Measurements from ENCODE around the gene DNPEP. TPM values are rescaled to one million over a fixed set of nuclear protein-coding genes. Genes with fewer than 3 reads are reported as not detected.

DNPEP gene
- total RNA-seq, 1 experiment from 2014 or later, result 60.9 TPM

GRCh38 chr2:219423652-219424377 lies 36.1 kb upstream of the DNPEP start:
- Mint-ChIP-seq H3K4me3 (no peak overlapping the region), H3K27me3 (ENCODE audit: low read depth) (peaks cover 35% of the 10 kb centered on the region), H3K4me1 (peaks cover 12 to 14% of the 10 kb centered on the region in 2 experiments), H3K9me3 (no peaks in the 10 kb centered on the region), H3K36me3 (ENCODE audit: insufficient read depth in 1 of 3, low read depth in 3 of 3) (no peaks in the 10 kb centered on the region; a peak in 1 of 7 replicates), H3K27ac (no peak overlapping the region)
- H3K4ac ChIP-seq (ENCODE audit: low read depth, low read length), result no peak overlapping the region
- no peak overlapping the region for H3K56ac ChIP-seq (ENCODE audit: insufficient read length, low read depth, low read length)
- no peak overlapping the region for H2BK120ac ChIP-seq (ENCODE audit: low read depth, low read length, poor library complexity, severe bottlenecking)
- no peak overlapping the region for H2AK5ac ChIP-seq (ENCODE audit: insufficient read length, low read length)
- H4K91ac ChIP-seq (ENCODE audit: insufficient read length, low read depth, low read length), result no peak overlapping the region
- no peak overlapping the region for H3K14ac ChIP-seq (ENCODE audit: insufficient read depth, low read length)
- no peaks in the 10 kb centered on the region for H3K23me2 ChIP-seq (ENCODE audit: insufficient read length, low read depth, low read length, poor library complexity, severe bottlenecking)
- no peak overlapping the region for H3T11ph ChIP-seq (ENCODE audit: low read length)
- H3K4me1 ChIP-seq (ENCODE audit: insufficient read depth, low read length), result no peaks in the 10 kb centered on the region
- peak; percentile 17 for DNase-seq
- TF ChIP-seq, protein P1, sequence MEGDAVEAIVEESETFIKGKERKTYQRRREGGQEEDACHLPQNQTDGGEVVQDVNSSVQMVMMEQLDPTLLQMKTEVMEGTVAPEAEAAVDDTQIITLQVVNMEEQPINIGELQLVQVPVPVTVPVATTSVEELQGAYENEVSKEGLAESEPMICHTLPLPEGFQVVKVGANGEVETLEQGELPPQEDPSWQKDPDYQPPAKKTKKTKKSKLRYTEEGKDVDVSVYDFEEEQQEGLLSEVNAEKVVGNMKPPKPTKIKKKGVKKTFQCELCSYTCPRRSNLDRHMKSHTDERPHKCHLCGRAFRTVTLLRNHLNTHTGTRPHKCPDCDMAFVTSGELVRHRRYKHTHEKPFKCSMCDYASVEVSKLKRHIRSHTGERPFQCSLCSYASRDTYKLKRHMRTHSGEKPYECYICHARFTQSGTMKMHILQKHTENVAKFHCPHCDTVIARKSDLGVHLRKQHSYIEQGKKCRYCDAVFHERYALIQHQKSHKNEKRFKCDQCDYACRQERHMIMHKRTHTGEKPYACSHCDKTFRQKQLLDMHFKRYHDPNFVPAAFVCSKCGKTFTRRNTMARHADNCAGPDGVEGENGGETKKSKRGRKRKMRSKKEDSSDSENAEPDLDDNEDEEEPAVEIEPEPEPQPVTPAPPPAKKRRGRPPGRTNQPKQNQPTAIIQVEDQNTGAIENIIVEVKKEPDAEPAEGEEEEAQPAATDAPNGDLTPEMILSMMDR (conservative IDR thresholded peaks at IDR 0.05), result no peak
- H3K4me2 ChIP-seq (ENCODE audit: insufficient read depth, insufficient read length, low read length), result no peak overlapping the region
- H3K9me3 ChIP-seq (ENCODE audit: control insufficient read depth, low read depth, low read length), result no peaks in the 10 kb centered on the region
- no peak overlapping the region for H4K8ac ChIP-seq (replicated peaks; ENCODE audit: insufficient read length, low read depth, low read length)
- H3K9ac ChIP-seq (ENCODE audit: extremely low read depth, insufficient read length, low read length), result no peak overlapping the region
- no peak overlapping the region for H3K18ac ChIP-seq (ENCODE audit: insufficient read length, low read depth, low read length)
- no peaks in the 10 kb centered on the region for H3K79me1 ChIP-seq (ENCODE audit: insufficient read depth, low read depth, low read length, poor library complexity, severe bottlenecking)
- no peak overlapping the region for H4K5ac ChIP-seq (ENCODE audit: insufficient read length, low read depth, low read length)
- no peak overlapping the region for H2BK12ac ChIP-seq (ENCODE audit: insufficient read length, low read depth, low read length)
- no peak overlapping the region for H2BK20ac ChIP-seq (ENCODE audit: low read depth, low read length, poor library complexity, severe bottlenecking)
- no peaks in the 10 kb centered on the region; the same call in 1 of the 2 replicates for H3K27me3 ChIP-seq (ENCODE audit: insufficient read depth, low read length)
- WGBS (ENCODE audit: extremely low coverage, insufficient read length, low lambda C conversion rate), result no CpG with 5 or more reads among the region's 14 CpGs
- H3K27ac ChIP-seq (ENCODE audit: insufficient read length, low read depth, low read length), result no peak overlapping the region
- H4K20me1 ChIP-seq (ENCODE audit: control insufficient read depth, insufficient read depth, insufficient read length), result no peaks in the 10 kb centered on the region
- no peak overlapping the region for H3K23ac ChIP-seq (ENCODE audit: insufficient read length, low read depth, low read length)
- H2AFZ ChIP-seq (ENCODE audit: low read length), result no peak overlapping the region
- H3K79me2 ChIP-seq (ENCODE audit: insufficient read depth, low read length), result no peaks in the 10 kb centered on the region
- H2BK5ac ChIP-seq (ENCODE audit: insufficient read length, low read length), result no peak overlapping the region
- H2BK15ac ChIP-seq (ENCODE audit: low read depth, low read length), result no peak overlapping the region
